CD14-positive monocyte (primary cell): Measurements from ENCODE around the gene HSD17B8. TPM values are rescaled to one million over a fixed set of nuclear protein-coding genes. Genes with fewer than 3 reads are reported as not detected.

Experiments
- DNase-seq, 3 donors: peaks; one replicate each; pipeline ENCODE4 v3.0.0-alpha.2; 2011 to 2022
- H2AFZ ChIP-seq: 2 replicates; pipeline ENCODE4 v1.6.0; 2012; ENCODE audit warnings: mild to moderate bottlenecking, low read depth, low read length, inconsistent platforms; ENCODE audit not compliant: insufficient read depth, poor library complexity, severe bottlenecking
- H3K27ac ChIP-seq, 2 donors: 1 replicate in 1 of 2; 2 replicates in 1 of 2; pipeline ENCODE4 v1.5.1; 2012 to 2013; ENCODE audit warnings: low read length in 2 of 2, control low read depth in 1 of 2, inconsistent platforms in 1 of 2, low read depth in 1 of 2, mild to moderate bottlenecking in 1 of 2
- H3K27me3 ChIP-seq, 2 donors: one replicate each; pipeline versions ENCODE4 v1.6.0 to v1.6.1; 2011 to 2013; ENCODE audit warnings: low read length in 2 of 2; ENCODE audit not compliant: control insufficient read depth in 2 of 2, insufficient read depth in 2 of 2
- H3K36me3 ChIP-seq, 2 donors: replicated peaks in 1 of 2; 1 replicate in 1 of 2; 2 replicates in 1 of 2; pipeline versions ENCODE4 v1.5.1 to v1.6.1; 2012 to 2013; ENCODE audit warnings: low read length in 2 of 2, control low read depth in 1 of 2, inconsistent platforms in 1 of 2, mild to moderate bottlenecking in 1 of 2; ENCODE audit not compliant: insufficient read depth in 2 of 2, control insufficient read depth in 1 of 2
- H3K4me1 ChIP-seq, 2 donors: 1 replicate in 1 of 2; 2 replicates in 1 of 2; pipeline versions ENCODE4 v1.5.1 to v1.6.1; 2012 to 2013; ENCODE audit warnings: low read length in 2 of 2, control low read depth in 1 of 2, inconsistent platforms in 1 of 2, mild to moderate bottlenecking in 1 of 2, moderate library complexity in 1 of 2; ENCODE audit not compliant: insufficient read depth in 2 of 2, control insufficient read depth in 1 of 2
- H3K4me2 ChIP-seq: replicated peaks from 2 replicates; pipeline ENCODE3; 2012; ENCODE audit warnings: low read length, moderate library complexity, mild to moderate bottlenecking; ENCODE audit not compliant: poor library complexity, severe bottlenecking; ENCODE audit errors: extremely low read depth
- H3K4me3 ChIP-seq, 3 experiments: fragments of 200-600 bp in 1 of 3; sonication (generic) in 1 of 3; replicated peaks in 1 of 3; 1 replicate in 2 of 3; 2 replicates in 1 of 3; pipeline ENCODE4 v1.5.1; 2011 to 2013; ENCODE audit warnings: low read length in 3 of 3, mild to moderate bottlenecking in 3 of 3, control low read depth in 2 of 3, low read depth in 2 of 3, inconsistent platforms in 1 of 3, moderate library complexity in 1 of 3
- H3K79me2 ChIP-seq: 2 replicates; pipeline ENCODE4 v1.6.0; 2012; ENCODE audit warnings: mild to moderate bottlenecking, control low read depth, inconsistent platforms, low read length, moderate library complexity; ENCODE audit not compliant: insufficient read depth
- H3K9ac ChIP-seq: 2 replicates; pipeline ENCODE4 v1.6.0; 2017; ENCODE audit warnings: low read length, mild to moderate bottlenecking; ENCODE audit not compliant: insufficient read depth, poor library complexity, severe bottlenecking
- H3K9me3 ChIP-seq, 2 donors: replicated peaks in 1 of 2; 1 replicate in 1 of 2; 2 replicates in 1 of 2; pipeline versions ENCODE4 v1.5.1 to v1.6.1; 2012 to 2013; ENCODE audit warnings: low read length in 2 of 2, control low read depth in 1 of 2; ENCODE audit not compliant: control insufficient read depth in 1 of 2, insufficient read depth in 1 of 2
- H4K20me1 ChIP-seq: 2 replicates; pipeline ENCODE4 v1.6.0; 2012; ENCODE audit warnings: mild to moderate bottlenecking, low read length, control low read depth, moderate library complexity; ENCODE audit not compliant: insufficient read depth
- H3K27ac Mint-ChIP-seq, 7 donors: one replicate each; pipeline ENCODE4 v1.8.0; 2020; ENCODE audit warnings: mild to moderate bottlenecking in 7 of 7, mixed read lengths in 7 of 7, moderate library complexity in 6 of 7, inconsistent platforms in 2 of 7
- H3K27me3 Mint-ChIP-seq, 3 donors: one replicate each; pipeline ENCODE4 v1.8.0; 2021 to 2022; ENCODE audit warnings: low read depth in 3 of 3, mild to moderate bottlenecking in 3 of 3, mixed read lengths in 3 of 3, moderate library complexity in 3 of 3, inconsistent platforms in 1 of 3
- H3K36me3 Mint-ChIP-seq, 2 donors: one replicate each; pipeline ENCODE4 v1.8.0; 2020; ENCODE audit warnings: mixed read lengths in 2 of 2, inconsistent platforms in 1 of 2, mild to moderate bottlenecking in 1 of 2
- H3K4me1 Mint-ChIP-seq: one replicate; pipeline ENCODE4 v1.8.0; 2020; ENCODE audit warnings: mild to moderate bottlenecking, mixed read lengths
- H3K4me3 Mint-ChIP-seq, 2 donors: one replicate each; pipeline ENCODE4 v1.8.0; 2020; ENCODE audit warnings: mild to moderate bottlenecking in 2 of 2, mixed read lengths in 2 of 2, moderate library complexity in 1 of 2
- H3K9me3 Mint-ChIP-seq, 7 donors: one replicate each; pipeline ENCODE4 v1.8.0; 2020 to 2022; ENCODE audit warnings: mixed read lengths in 7 of 7, mild to moderate bottlenecking in 6 of 7, moderate library complexity in 6 of 7, inconsistent platforms in 2 of 7
- WGBS: methylation state at CpG from one replicate; pipeline ENCODE4 v1.1.5; 2013; ENCODE audit warnings: missing lambda C conversion rate; ENCODE audit not compliant: insufficient coverage; 5-methylcytosine and 5-hydroxymethylcytosine counted together
- intact Hi-C, 2 donors: fragments of 100-400 bp; cut with micrococcal nuclease; formaldehyde crosslinking; loops; one replicate each; pipeline versions ENCODE4 v1.15.0 to v1.15.1; 2023
- polyA plus RNA-seq, 3 donors: library from polyadenylated mRNA; depleted of rRNA in 1 of 3; unstranded in 2 of 3; stranded (reverse) in 1 of 3; fragments of 300-500 nt in 2 of 3; fragments of >200 nt in 1 of 3; fragmentation: Illumina TruSeq in 2 of 3; gene quantifications; 1 replicate in 2 of 3; 2 replicates in 1 of 3; pipeline ENCODE4 v1.2.3, GENCODE V29; 2012 to 2021
- TF ChIP-seq, protein P1 (sequence below): fragments of 200-600 bp; IDR thresholded peaks from one replicate; pipeline ENCODE4 v1.8.0; 2022; ENCODE audit warnings: antibody characterized with exemption, mild to moderate bottlenecking

Gene HSD17B8
- polyA plus RNA-seq, 3 donors = 3.8 to 10.6 (median 4.7) TPM

DNA sequence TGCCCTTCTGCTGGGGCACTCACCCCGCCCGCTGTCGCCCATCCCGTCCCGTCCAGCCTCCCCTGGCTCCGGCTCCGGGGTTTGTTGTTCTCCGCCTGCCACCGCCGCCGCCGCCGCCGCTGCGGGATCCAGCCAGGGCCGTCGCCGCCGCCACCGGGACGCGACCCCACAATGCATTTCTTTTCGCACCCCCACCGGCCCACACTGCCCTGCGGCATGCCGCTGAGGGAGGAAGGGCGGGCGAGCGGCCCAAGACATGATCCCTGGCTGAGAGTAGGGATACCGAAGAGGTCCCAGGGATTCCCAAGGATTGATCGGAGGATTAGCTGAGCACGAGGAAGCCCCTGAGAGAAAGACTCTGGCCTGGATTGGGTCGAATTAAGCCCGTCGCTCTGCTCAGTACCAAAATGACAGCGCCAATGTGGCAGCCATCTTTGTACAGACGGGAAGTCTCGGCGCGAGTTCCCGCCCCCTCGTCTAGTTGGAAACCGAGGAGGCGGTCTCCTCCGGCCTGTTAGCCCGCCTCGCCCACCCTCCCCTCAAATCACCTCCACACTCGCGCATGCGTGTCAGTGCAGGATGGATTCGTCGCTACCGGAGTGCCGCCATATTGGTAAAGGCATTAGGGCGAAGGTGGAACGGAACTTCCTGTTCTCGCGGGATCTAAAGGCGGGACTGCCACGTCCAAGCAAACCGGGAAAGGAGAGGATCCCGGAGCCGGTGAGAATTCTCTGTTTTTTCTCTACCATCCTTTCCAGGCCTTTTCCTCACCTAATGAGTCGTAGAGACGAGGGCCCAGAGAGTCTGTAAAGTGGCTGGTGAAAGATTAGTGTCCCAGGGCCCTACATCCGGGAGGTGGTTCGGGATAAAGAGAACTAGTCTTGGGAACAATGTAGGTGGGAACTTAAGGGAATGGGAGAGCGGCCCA is 4.0 kb upstream of the HSD17B8 start, which contains the start of the genes RXRB and SLC39A7:
TSS of gene RXRB (minus strand) at position 447 of the 928 bp plus-strand sequence. CDS start at position 258, 189 bp downstream.
TSS of gene SLC39A7 (plus strand) at position 649 of the 928 bp plus-strand sequence. CDS start 379 bp downstream, outside the sequence.
- H3K27me3 Mint-ChIP-seq = peaks cover 0 to 5% (median 0%) of the 10 kb centered on the region in 3 donors

More for the DNA sequence above, 4.0 kb upstream of the HSD17B8 start, which contains the start of the genes RXRB and SLC39A7:
- Mint-ChIP-seq H3K4me1 (peaks cover 60% of the 10 kb centered on the region), H3K27ac (peak within 1 kb of the TSS; percentile 95 to 99 (median 97)), H3K9me3 (peaks cover 0 to 3% (median 0%) of the 10 kb centered on the region in 7 donors), H3K4me3 (peak within 1 kb of the TSS; percentile 94 to 96), H3K36me3 (peaks cover 44 to 52% of the 10 kb centered on the region in 2 donors)
- Histone ChIP-seq H4K20me1 (peaks cover 55% of the 10 kb centered on the region), H3K79me2 (peaks cover 50% of the 10 kb centered on the region), H3K4me2 (peak within 1 kb of the TSS; percentile 93), H3K36me3 (peaks cover 40 to 41% of the 10 kb centered on the region in 2 donors), H3K4me1 (peaks cover 40 to 53% of the 10 kb centered on the region in 2 donors), H2AFZ (peak within 1 kb of the TSS; percentile 96), H3K27ac (peak within 1 kb of the TSS; percentile 94), H3K27me3 (no peaks in the 10 kb centered on the region), H3K9me3 (no peaks in the 10 kb centered on the region), H3K9ac (peak within 1 kb of the TSS; percentile 94), H3K4me3 (peak within 1 kb of the TSS; percentile 83 to 96 (median 95))
- 0% methylated on average over 59 of the region's 68 CpGs for WGBS
- peak; percentile 99 for DNase-seq
- TF ChIP-seq, protein P1, sequence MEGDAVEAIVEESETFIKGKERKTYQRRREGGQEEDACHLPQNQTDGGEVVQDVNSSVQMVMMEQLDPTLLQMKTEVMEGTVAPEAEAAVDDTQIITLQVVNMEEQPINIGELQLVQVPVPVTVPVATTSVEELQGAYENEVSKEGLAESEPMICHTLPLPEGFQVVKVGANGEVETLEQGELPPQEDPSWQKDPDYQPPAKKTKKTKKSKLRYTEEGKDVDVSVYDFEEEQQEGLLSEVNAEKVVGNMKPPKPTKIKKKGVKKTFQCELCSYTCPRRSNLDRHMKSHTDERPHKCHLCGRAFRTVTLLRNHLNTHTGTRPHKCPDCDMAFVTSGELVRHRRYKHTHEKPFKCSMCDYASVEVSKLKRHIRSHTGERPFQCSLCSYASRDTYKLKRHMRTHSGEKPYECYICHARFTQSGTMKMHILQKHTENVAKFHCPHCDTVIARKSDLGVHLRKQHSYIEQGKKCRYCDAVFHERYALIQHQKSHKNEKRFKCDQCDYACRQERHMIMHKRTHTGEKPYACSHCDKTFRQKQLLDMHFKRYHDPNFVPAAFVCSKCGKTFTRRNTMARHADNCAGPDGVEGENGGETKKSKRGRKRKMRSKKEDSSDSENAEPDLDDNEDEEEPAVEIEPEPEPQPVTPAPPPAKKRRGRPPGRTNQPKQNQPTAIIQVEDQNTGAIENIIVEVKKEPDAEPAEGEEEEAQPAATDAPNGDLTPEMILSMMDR = no peak
- intact Hi-C loops = loop anchor here (2.0 to 10.0 kb wide), 4 partner anchors 48 to 214 kb away; partner anchors contain the start of genes RGL2 (in 2 of the 2), CUTA (in 1 of the 2) and PHF1 (in 1 of the 2)
